ENCODE results near the gene PDE6A.
A peak's percentile ranks its signal among the peaks of the same experiment; 100 is the strongest.
"Not testable (repeated sequence)": the region's sequence is repeated elsewhere in the genome, so short reads cannot be mapped to it uniquely, and the experiment has no call there.

The PDE6A gene

GRCh38 chr5:149961957-149962409, 17.4 kb upstream of the PDE6A start:
- in situ Hi-C loops (cut with HindIII; ENCODE audit: low pct_unique_long_range_greater_than_20kb, low sequenced_read_pairs) = no loop called here
- peak in 1 of 2 experiments; percentile 57 for DNase-seq (ENCODE audit: low read depth in 1 of 2, low spot score in 1 of 2)
- TF ChIP-seq JUND (IDR thresholded peaks at IDR 0.05; ENCODE audit: low read depth) = no peak

GRCh38 chr5:149961186-149961685, 16.6 kb upstream of the PDE6A start:
- no peak for DNase-seq (ENCODE audit: low read depth in 1 of 2, low spot score in 1 of 2)
- no peak for TF ChIP-seq JUND (IDR thresholded peaks at IDR 0.05; ENCODE audit: low read depth)
- in situ Hi-C loops (cut with HindIII; ENCODE audit: low pct_unique_long_range_greater_than_20kb, low sequenced_read_pairs) = no loop called here

- in situ Hi-C loops (cut with HindIII; ENCODE audit: low pct_unique_long_range_greater_than_20kb, low sequenced_read_pairs) = no loop called here
- TF ChIP-seq JUND (IDR thresholded peaks at IDR 0.05; ENCODE audit: low read depth) = no peak
- DNase-seq (ENCODE audit: low read depth in 1 of 2, low spot score in 1 of 2) = peak; percentile 95 to 98
Measured at GRCh38 chr5:149960272-149961185, 15.9 kb upstream of the PDE6A start, which contains the start of gene SLC26A2. TSS of gene SLC26A2 (plus strand) at chr5:149960758. CDS start at chr5:149977653, 16,895 bp downstream.

GRCh38 chr5:149959406-149960236, 15.0 kb upstream of the PDE6A start:
- DNase-seq (ENCODE audit: low read depth in 1 of 2, low spot score in 1 of 2) = peak in 1 of 2 experiments; percentile 67
- TF ChIP-seq JUND (IDR thresholded peaks at IDR 0.05; ENCODE audit: low read depth) = no peak
- in situ Hi-C loops (cut with HindIII; ENCODE audit: low pct_unique_long_range_greater_than_20kb, low sequenced_read_pairs) = no loop called here

GRCh38 chr5:149957855-149958254, 13.3 kb upstream of the PDE6A start:
- no peak for TF ChIP-seq JUND (IDR thresholded peaks at IDR 0.05; ENCODE audit: low read depth)
- no peak for DNase-seq (ENCODE audit: low read depth in 1 of 2, low spot score in 1 of 2)
- in situ Hi-C loops (cut with HindIII; ENCODE audit: low pct_unique_long_range_greater_than_20kb, low sequenced_read_pairs) = no loop called here

GRCh38 chr5:149956685-149957084, 12.1 kb upstream of the PDE6A start:
- in situ Hi-C loops (cut with HindIII; ENCODE audit: low pct_unique_long_range_greater_than_20kb, low sequenced_read_pairs) = no loop called here
- no peak for TF ChIP-seq JUND (IDR thresholded peaks at IDR 0.05; ENCODE audit: low read depth)
- no peak for DNase-seq (ENCODE audit: low read depth in 1 of 2, low spot score in 1 of 2)

- TF ChIP-seq JUND (IDR thresholded peaks at IDR 0.05; ENCODE audit: low read depth) = no peak
- in situ Hi-C loops (cut with HindIII; ENCODE audit: low pct_unique_long_range_greater_than_20kb, low sequenced_read_pairs) = no loop called here
- no peak for DNase-seq (ENCODE audit: low read depth in 1 of 2, low spot score in 1 of 2)
Measured at GRCh38 chr5:149954798-149955197, 10.2 kb upstream of the PDE6A start.

DNA sequence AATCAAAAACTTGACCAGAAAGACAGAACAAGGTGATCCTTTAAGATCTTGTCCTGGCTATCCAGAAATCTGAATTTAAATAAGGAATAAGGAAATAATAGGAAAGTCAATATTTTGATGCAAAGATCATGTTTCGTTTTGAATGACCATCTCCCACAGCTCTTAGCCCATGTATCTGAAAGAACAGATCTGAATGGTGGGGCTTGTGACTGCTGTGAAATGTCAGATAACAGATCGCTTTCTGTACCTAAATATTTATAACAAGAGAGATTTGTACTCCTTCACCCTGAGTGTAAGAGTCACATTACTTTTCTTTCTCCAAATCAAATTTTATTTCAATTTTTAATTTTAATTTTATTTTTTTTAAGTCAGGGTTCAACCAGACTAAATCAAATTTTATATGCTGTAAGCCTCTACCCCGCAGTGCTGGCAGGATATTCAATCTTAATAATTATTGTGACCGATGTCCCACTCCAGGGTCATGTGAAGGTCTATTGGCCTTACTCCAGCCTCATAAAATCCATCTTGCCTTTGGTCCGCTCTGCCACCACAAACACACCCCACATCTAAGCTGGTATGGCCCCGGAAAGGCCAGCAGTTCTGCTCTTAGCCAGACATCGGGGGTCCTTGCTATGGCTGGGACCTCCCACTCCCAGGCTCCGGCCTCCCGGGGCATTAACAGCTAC, 9.0 kb upstream of the PDE6A start:
- in situ Hi-C loops (cut with HindIII; ENCODE audit: low pct_unique_long_range_greater_than_20kb, low sequenced_read_pairs) = no loop called here
- no peak for TF ChIP-seq JUND (IDR thresholded peaks at IDR 0.05; ENCODE audit: low read depth)
- no peak for DNase-seq (ENCODE audit: low read depth in 1 of 2, low spot score in 1 of 2)

DNA sequence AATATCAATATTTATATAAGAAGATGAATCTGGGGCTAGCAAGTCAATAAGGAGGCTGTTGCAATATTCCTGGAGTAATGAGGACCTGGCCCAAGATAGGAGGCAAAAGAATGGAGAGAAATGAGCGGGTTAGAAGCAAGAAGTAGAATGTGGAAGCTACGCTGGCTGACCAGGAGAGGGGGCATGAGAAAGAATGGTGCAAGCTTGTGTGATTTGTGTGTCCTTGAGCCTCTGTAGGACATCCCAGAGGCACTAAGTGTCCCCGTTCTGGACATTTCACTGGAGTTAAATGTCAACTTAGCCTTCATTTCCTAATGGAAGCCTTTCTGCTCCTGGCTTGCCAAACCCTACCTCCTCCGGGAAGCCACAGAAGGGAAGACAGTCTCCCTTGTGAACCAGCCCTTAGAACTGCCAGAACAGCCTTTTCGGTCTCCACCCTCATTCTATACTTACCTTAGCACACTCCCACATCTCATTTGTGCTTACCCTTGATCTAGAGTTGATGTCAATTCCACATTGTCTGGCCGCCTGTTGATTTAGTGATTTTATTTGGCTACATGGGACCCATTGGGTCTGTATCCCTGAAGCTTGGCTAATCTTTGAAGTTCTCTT, 6.7 kb upstream of the PDE6A start:
- peak in 1 of 2 experiments; percentile 42 for DNase-seq (ENCODE audit: low read depth in 1 of 2, low spot score in 1 of 2)
- TF ChIP-seq JUND (IDR thresholded peaks at IDR 0.05; ENCODE audit: low read depth) = no peak
- in situ Hi-C loops (cut with HindIII; ENCODE audit: low pct_unique_long_range_greater_than_20kb, low sequenced_read_pairs) = no loop called here

DNA sequence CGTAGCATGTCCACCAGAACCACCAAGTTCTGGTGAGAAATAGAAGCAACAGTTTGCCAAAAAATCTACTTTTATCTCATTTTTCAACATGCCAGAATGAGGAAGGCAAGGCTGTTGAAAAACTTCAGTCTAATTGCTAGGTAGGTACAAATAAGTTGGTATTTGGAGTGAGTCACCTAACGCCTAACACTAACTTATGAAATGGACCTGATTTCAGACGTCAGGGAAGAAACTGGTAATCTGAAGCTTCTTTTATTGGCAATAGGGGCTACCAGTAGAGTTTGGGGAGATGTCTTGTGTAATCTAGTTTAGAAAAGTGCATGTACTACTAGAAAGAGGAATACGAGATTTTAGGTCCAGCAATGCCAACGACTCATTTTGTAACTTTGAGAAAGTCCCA, 4.4 kb upstream of the PDE6A start:
- DNase-seq (ENCODE audit: low read depth in 1 of 2, low spot score in 1 of 2) = no peak
- TF ChIP-seq JUND (IDR thresholded peaks at IDR 0.05; ENCODE audit: low read depth) = no peak
- in situ Hi-C loops (cut with HindIII; ENCODE audit: low pct_unique_long_range_greater_than_20kb, low sequenced_read_pairs) = no loop called here

- no peak for TF ChIP-seq JUND (IDR thresholded peaks at IDR 0.05; ENCODE audit: low read depth)
- in situ Hi-C loops (cut with HindIII; ENCODE audit: low pct_unique_long_range_greater_than_20kb, low sequenced_read_pairs) = no loop called here
- DNase-seq (ENCODE audit: low read depth in 1 of 2, low spot score in 1 of 2) = no peak
Measured at GRCh38 chr5:149946118-149946517, 1.5 kb upstream of the PDE6A start.

GRCh38 chr5:149943177-149943949, 1.2 kb downstream of the PDE6A start:
- in situ Hi-C loops (cut with HindIII; ENCODE audit: low pct_unique_long_range_greater_than_20kb, low sequenced_read_pairs) = not testable (repeated sequence)

DNA sequence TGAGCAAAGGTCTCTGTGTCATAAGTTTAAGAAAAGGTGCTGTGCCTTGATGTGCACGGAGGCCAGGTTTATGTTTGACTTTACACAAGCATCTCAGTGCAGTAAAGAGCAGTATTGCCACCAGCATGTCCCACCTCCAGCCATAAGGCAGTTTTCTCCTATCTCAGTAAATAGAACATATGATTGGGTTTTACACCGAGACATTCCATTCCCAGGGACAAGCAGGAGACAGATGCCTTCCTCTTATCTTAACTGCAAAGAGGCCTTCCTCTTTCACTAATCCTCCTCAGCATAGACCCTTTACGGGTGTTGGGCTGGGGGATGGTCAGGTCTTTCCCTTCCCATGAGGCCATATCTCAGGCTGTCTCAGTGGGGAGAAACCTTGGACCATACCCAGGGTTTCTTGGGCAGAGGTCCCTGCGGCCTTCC, 1.8 kb downstream of the PDE6A start:
- in situ Hi-C loops (cut with HindIII; ENCODE audit: low pct_unique_long_range_greater_than_20kb, low sequenced_read_pairs); DNase-seq (ENCODE audit: low read depth in 1 of 2, low spot score in 1 of 2): not testable (repeated sequence)

More at GRCh38 chr5:149943177-149943949, 1.2 kb downstream of the PDE6A start:
- DNase-seq (ENCODE audit: low read depth in 1 of 2, low spot score in 1 of 2) = not testable (repeated sequence)

All from T47D (cell line).